ENCODE data around the gene ATG9A.

ATG9A gene

DNA sequence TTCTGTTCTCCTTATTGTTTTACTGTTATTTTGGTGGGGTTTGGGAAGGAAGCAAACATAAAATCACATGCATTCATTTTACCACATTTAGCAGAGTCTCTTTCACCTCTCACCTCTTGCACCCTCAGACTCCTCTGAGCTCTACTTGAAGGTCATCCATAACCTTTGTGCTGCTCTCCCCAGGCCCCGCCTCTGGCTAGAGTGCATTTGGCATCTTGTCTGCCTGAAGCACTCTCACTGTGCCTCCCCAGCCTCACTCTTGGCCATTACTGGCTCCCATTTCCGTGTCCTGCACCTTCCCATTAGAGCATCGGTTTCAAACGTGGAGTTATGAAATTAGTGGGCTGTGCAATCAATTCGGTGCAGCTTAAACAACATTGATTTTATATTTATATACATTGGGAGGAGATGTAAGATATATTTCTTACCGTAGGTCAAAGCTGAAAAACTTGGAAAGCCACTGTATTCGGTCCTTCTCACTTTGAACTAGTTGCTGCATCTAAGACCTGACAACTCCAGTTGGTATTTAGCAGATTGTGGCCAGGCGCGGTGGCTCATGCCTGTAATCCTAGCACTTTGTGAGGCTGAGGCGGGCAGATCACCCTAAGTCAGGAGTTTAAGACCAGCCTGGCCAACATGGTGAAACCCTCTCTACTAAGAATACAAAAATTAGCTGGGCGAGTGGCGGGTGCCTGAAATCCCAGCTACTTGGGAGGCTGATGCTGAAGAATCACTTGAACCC lies 29.8 kb downstream of the ATG9A start:
- H3K27me3 ChIP-seq = no peaks in the 10 kb centered on the region
- H3K4me1 ChIP-seq = no peaks in the 10 kb centered on the region; a peak in 1 of 20 replicates
- H3K4me3 ChIP-seq = no peak overlapping the region
- H3K9me3 ChIP-seq (replicated peaks in 1 of 11) = peaks cover 0 to 4% (median 0%) of the 10 kb centered on the region in 11 experiments; a peak in 2 of 22 replicates
- H3K4me2 ChIP-seq = no peak overlapping the region
- H3K27ac ChIP-seq = no peak overlapping the region
- H3K9ac ChIP-seq = no peak overlapping the region
- H4K20me1 ChIP-seq = no peaks in the 10 kb centered on the region
- H3K36me3 ChIP-seq = no peaks in the 10 kb centered on the region
- no peak for TF ChIP-seq Cebpa-rat (IDR thresholded peaks at IDR 0.05)

DNA sequence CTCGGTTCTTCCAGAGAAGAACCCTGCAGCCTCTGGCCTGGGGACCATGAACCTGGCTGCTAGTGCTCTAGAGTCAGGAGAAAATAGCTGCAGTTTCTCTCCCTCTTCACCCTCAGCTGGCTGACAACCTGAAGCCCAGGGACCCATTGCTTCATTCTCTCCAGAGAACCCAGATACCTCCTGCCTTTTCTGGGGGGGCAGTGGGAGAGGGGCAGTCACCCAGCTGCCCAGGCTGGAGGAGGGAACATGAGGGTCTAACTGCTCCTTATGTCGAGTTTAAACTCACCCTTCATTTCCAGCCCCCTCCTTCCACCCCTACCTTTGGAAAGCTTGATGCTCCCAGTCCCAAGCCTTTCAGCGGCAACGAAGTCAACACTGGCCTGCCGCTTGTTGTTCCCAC lies 30.5 kb downstream of the ATG9A start:
- Histone ChIP-seq H3K27ac (no peak overlapping the region), H3K9ac (no peak overlapping the region), H3K27me3 (no peaks in the 10 kb centered on the region), H3K9me3 (replicated peaks in 1 of 11) (0 out of 22 replicates have a peak, but pooled peaks cover 0 to 4% (median 0%) of the 10 kb centered on the region in 11 experiments), H3K4me2 (no peak overlapping the region), H4K20me1 (no peaks in the 10 kb centered on the region), H3K4me1 (no peaks in the 10 kb centered on the region; a peak in 1 of 20 replicates), H3K36me3 (no peaks in the 10 kb centered on the region), H3K4me3 (no peak overlapping the region)
- TF ChIP-seq Cebpa-rat (IDR thresholded peaks at IDR 0.05) = no peak

GRCh38 chr2:219197388-219197787 lies 32.0 kb downstream of the ATG9A start:
- Histone ChIP-seq H3K27ac (no peak overlapping the region), H3K27me3 (no peaks in the 10 kb centered on the region), H3K36me3 (no peaks in the 10 kb centered on the region), H3K4me2 (no peak overlapping the region), H3K4me3 (no peak overlapping the region), H3K4me1 (no peaks in the 10 kb centered on the region; a peak in 1 of 20 replicates), H3K9me3 (replicated peaks in 1 of 11) (0 out of 22 replicates have a peak, but pooled peaks cover 0 to 4% (median 0%) of the 10 kb centered on the region in 11 experiments), H4K20me1 (no peaks in the 10 kb centered on the region), H3K9ac (no peak overlapping the region)
- TF ChIP-seq Cebpa-rat (IDR thresholded peaks at IDR 0.05) = no peak

DNA sequence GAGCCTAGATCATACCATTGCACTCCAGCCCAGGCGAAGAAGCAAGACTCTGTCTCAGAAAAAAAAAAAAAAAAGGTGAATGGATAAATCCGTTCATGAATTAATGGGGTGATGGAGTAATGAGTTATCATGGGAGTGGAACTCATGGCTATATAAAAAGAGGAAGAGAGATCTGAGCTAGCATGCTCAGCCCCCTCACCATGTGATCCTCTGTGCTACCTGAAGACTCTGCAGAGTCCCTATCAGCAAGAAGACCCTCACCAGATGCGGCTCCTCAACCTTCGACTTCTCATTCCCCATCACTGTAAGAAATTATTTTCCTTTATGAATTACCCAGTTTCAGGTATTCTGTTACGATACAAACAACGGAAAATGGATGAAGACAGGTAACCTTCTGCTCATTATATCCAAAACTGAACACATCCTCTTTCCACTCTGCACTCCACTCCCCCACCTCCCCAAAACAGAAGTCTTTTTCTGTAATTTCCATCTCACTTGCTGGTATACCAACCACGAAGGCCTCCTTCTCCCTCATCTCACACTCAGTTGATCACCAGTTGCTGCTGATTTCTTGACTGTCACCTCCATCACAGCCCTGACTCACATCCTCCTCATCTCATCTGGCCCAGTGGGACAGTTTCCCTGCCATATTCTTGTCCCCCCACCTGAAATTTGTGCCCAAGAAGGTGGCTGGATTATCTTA lies 42.5 kb downstream of the ATG9A start:
- no peaks in the 10 kb centered on the region for H3K27me3 ChIP-seq
- no peaks in the 10 kb centered on the region for H3K9me3 ChIP-seq (replicated peaks in 1 of 11)
- no peak overlapping the region for H3K9ac ChIP-seq
- peaks cover 7 to 19% (median 14%) of the 10 kb centered on the region in 10 experiments for H3K4me1 ChIP-seq
- H3K36me3 ChIP-seq = peaks cover 29 to 43% (median 39%) of the 10 kb centered on the region in 11 experiments
- H4K20me1 ChIP-seq = peaks cover 0 to 25% (median 15%) of the 10 kb centered on the region in 11 experiments; a peak in 12 of 22 replicates
- H3K4me3 ChIP-seq = no peak overlapping the region
- TF ChIP-seq Cebpa-rat (IDR thresholded peaks at IDR 0.05) = no peak
- no peak overlapping the region for H3K27ac ChIP-seq
- no peak overlapping the region for H3K4me2 ChIP-seq

DNA sequence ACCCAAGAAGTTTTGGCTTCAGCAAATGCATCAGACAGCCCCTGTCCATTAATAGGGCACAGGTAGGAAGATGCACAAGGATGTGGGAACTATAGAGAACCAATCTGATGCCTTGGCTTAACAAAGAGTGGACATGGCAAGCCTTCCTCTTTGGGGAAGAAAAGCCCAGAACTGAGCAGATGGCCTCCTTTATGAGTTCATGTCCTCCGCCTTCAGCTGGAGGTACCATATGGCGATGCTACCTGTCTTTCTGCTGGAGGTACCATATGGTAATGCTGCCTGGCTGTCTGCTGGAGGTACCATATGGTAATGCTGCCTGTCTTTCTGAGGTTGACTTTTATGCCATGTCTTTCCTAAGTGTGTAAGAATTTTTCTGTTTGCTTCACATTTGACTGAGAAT lies 45.3 kb downstream of the ATG9A start:
- no peak overlapping the region for H3K9ac ChIP-seq
- H3K4me2 ChIP-seq = no peak overlapping the region
- no peaks in the 10 kb centered on the region for H3K27me3 ChIP-seq
- no peak for TF ChIP-seq Cebpa-rat (IDR thresholded peaks at IDR 0.05)
- peaks cover 54 to 69% (median 65%) of the 10 kb centered on the region in 11 experiments for H3K36me3 ChIP-seq
- H4K20me1 ChIP-seq = peaks cover 22 to 53% (median 43%) of the 10 kb centered on the region in 11 experiments; a peak in 17 of 22 replicates
- H3K27ac ChIP-seq = no peak overlapping the region
- no peak overlapping the region for H3K4me3 ChIP-seq
- H3K4me1 ChIP-seq = peaks cover 34 to 47% (median 42%) of the 10 kb centered on the region in 10 experiments
- H3K9me3 ChIP-seq (replicated peaks in 1 of 11) = no peaks in the 10 kb centered on the region

GRCh38 chr2:219183151-219183772 lies 46.2 kb downstream of the ATG9A start:
- Histone ChIP-seq H3K4me3 (no peak overlapping the region), H3K27me3 (no peaks in the 10 kb centered on the region), H3K4me2 (peak overlapping the region in 5 of 11 experiments; percentile 65 to 100 (median 91); a peak in 8 of 22 replicates), H4K20me1 (peaks cover 28 to 58% (median 47%) of the 10 kb centered on the region in 11 experiments; a peak in 17 of 22 replicates), H3K36me3 (peaks cover 54 to 69% (median 65%) of the 10 kb centered on the region in 11 experiments), H3K9ac (0 out of 22 replicates have a peak overlapping the region, but pooled peaks of 3 of the 11 experiments have one; percentile 0 to 33 (median 26)), H3K4me1 (peaks cover 39 to 49% (median 45%) of the 10 kb centered on the region in 10 experiments), H3K27ac (no peak overlapping the region), H3K9me3 (replicated peaks in 1 of 11) (no peaks in the 10 kb centered on the region)
- no peak for TF ChIP-seq Cebpa-rat (IDR thresholded peaks at IDR 0.05)

- peak overlapping the region in 8 of 11 experiments; percentile 12 to 54 (median 32); a peak in 9 of 22 replicates for H3K27ac ChIP-seq
- no peak for TF ChIP-seq Cebpa-rat (IDR thresholded peaks at IDR 0.05)
- peaks cover 28 to 58% (median 47%) of the 10 kb centered on the region in 11 experiments; a peak in 17 of 22 replicates for H4K20me1 ChIP-seq
- peak overlapping the region in 3 of 10 experiments; percentile 25 to 37 (median 30); a peak in 4 of 20 replicates for H3K4me3 ChIP-seq
- no peaks in the 10 kb centered on the region for H3K9me3 ChIP-seq (replicated peaks in 1 of 11)
- H3K4me1 ChIP-seq = peaks cover 40 to 49% (median 45%) of the 10 kb centered on the region in 10 experiments
- peaks cover 54 to 69% (median 65%) of the 10 kb centered on the region in 11 experiments for H3K36me3 ChIP-seq
- H3K27me3 ChIP-seq = no peaks in the 10 kb centered on the region
- H3K4me2 ChIP-seq = peak overlapping the region; percentile 14 to 100 (median 45); a peak in 20 of 22 replicates
- H3K9ac ChIP-seq = peak overlapping the region in 10 of 11 experiments; percentile 4 to 65 (median 39); a peak in 11 of 22 replicates
These were observed 46.9 kb downstream of the ATG9A start for GRCh38 chr2:219182331-219183150.

DNA sequence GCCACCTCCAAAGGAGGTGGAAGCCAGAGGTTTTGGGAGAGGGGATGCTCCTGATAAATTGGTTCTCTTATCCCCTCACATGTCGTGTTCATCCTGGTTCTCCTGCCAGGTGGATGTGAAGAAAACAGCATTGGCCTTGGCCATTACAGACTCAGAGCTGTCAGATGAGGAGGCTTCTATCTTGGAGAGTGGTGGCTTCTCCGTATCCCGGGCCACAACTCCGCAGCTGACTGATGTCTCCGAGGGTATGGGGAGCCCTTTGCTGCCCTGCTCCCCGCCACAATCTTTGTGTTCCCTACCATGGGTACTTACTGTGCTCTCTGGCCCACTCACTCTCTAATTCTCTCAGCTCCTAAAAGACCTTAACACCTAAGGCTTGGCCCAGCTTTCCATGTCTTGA lies 47.9 kb downstream of the ATG9A start:
- Histone ChIP-seq H3K36me3 (peaks cover 54 to 69% (median 65%) of the 10 kb centered on the region in 11 experiments), H3K4me1 (peaks cover 40 to 52% (median 48%) of the 10 kb centered on the region in 10 experiments), H3K9me3 (replicated peaks in 1 of 11) (no peaks in the 10 kb centered on the region), H3K27ac (peak overlapping the region in 7 of 11 experiments; percentile 12 to 54 (median 27); a peak in 7 of 22 replicates), H3K4me2 (peak overlapping the region; percentile 14 to 100 (median 45); a peak in 20 of 22 replicates), H4K20me1 (peaks cover 28 to 58% (median 47%) of the 10 kb centered on the region in 11 experiments; a peak in 17 of 22 replicates), H3K27me3 (no peaks in the 10 kb centered on the region), H3K4me3 (peak overlapping the region in 1 of 10 experiments; percentile 37; a peak in 1 of 20 replicates), H3K9ac (peak overlapping the region in 10 of 11 experiments; percentile 4 to 65 (median 42); a peak in 11 of 22 replicates)
- no peak for TF ChIP-seq Cebpa-rat (IDR thresholded peaks at IDR 0.05)
